Measurements from ENCODE around the gene PRMT6.
"Not testable (repeated sequence)": the region's sequence is repeated elsewhere in the genome, so short reads cannot be mapped to it uniquely, and the experiment has no call there.

The PRMT6 gene

GRCh38 chr1:107056426-107057196 is at the start of gene PRMT6:
PRMT6 (plus strand) TSS chr1:107056674; CDS start chr1:107056716, 42 bp downstream.
- peak; percentile 93 for DNase-seq (ENCODE audit: low spot score)

- DNase-seq (ENCODE audit: low spot score) = no peak
Observed at GRCh38 chr1:107009281-107009680, 47.2 kb upstream of the PRMT6 start.

- DNase-seq (ENCODE audit: low spot score) = no peak
Observed at GRCh38 chr1:107010582-107010981, 45.9 kb upstream of the PRMT6 start.

GRCh38 chr1:107016376-107016978 is 40.0 kb upstream of the PRMT6 start:
- DNase-seq (ENCODE audit: low spot score) = no peak

GRCh38 chr1:107018445-107018844 is 38.0 kb upstream of the PRMT6 start:
- no peak for DNase-seq (ENCODE audit: low spot score)

- DNase-seq (ENCODE audit: low spot score) = no peak
Observed at GRCh38 chr1:107019166-107019565, 37.3 kb upstream of the PRMT6 start.

GRCh38 chr1:107038874-107039273 is 17.6 kb upstream of the PRMT6 start:
- DNase-seq (ENCODE audit: low spot score) = not testable (repeated sequence)

GRCh38 chr1:107044310-107045220 is 11.9 kb upstream of the PRMT6 start:
- DNase-seq (ENCODE audit: low spot score) = not testable (repeated sequence)

GRCh38 chr1:107047602-107048001 is 8.9 kb upstream of the PRMT6 start:
- no peak for DNase-seq (ENCODE audit: low spot score)

GRCh38 chr1:107048241-107048640 is 8.2 kb upstream of the PRMT6 start:
- no peak for DNase-seq (ENCODE audit: low spot score)

GRCh38 chr1:107051266-107051665 is 5.2 kb upstream of the PRMT6 start:
- DNase-seq (ENCODE audit: low spot score) = no peak

- DNase-seq (ENCODE audit: low spot score) = not testable (repeated sequence)
Observed at GRCh38 chr1:107055919-107056425, 502 bp upstream of the PRMT6 start.

- peak; percentile 86 for DNase-seq (ENCODE audit: low spot score)
Observed at GRCh38 chr1:107057197-107058133, 991 bp downstream of the PRMT6 start.

GRCh38 chr1:107058245-107059032 is 2.0 kb downstream of the PRMT6 start:
- DNase-seq (ENCODE audit: low spot score) = no peak

- no peak for DNase-seq (ENCODE audit: low spot score)
Observed at GRCh38 chr1:107061886-107062285, 5.4 kb downstream of the PRMT6 start.

GRCh38 chr1:107073493-107073892 is 17.0 kb downstream of the PRMT6 start:
- no peak for DNase-seq (ENCODE audit: low spot score)

- DNase-seq (ENCODE audit: low spot score) = no peak
Observed at GRCh38 chr1:107076841-107077240, 20.4 kb downstream of the PRMT6 start.

- DNase-seq (ENCODE audit: low spot score) = no peak
Observed at GRCh38 chr1:107079249-107079648, 22.8 kb downstream of the PRMT6 start.

- no peak for DNase-seq (ENCODE audit: low spot score)
Observed at GRCh38 chr1:107081102-107081501, 24.6 kb downstream of the PRMT6 start.

GRCh38 chr1:107091418-107091817 is 34.9 kb downstream of the PRMT6 start:
- DNase-seq (ENCODE audit: low spot score) = no peak

Data from left forelimb (tissue), 1 donor.